Left renal pelvis (tissue), 4 donors: ENCODE measurements around the gene ZC3HAV1L. TPM values are rescaled to one million over a fixed set of nuclear protein-coding genes. Genes with fewer than 3 reads are reported as not detected.
"Not testable (repeated sequence)": the region's sequence is repeated elsewhere in the genome, so short reads cannot be mapped to it uniquely, and the experiment has no call there.

ENCODE experiments used
- DNase-seq, 4 donors: peaks; one replicate each; pipeline ENCODE4 v3.0.0-alpha.2; 2013; ENCODE audit warnings: low read depth in 4 of 4, low spot score in 3 of 4
- polyA plus RNA-seq, 4 donors: library from polyadenylated mRNA; unstranded; fragments of 120-200 nt; gene quantifications; one replicate each; pipeline ENCODE4 v1.2.1, GENCODE V29; 2013; ENCODE audit not compliant: insufficient read length in 4 of 4

ZC3HAV1L gene
- polyA plus RNA-seq, 4 donors = 19.6 to 24.9 (median 21.4) TPM

- DNase-seq = no peak
These were observed 12.8 kb downstream of the ZC3HAV1L start for GRCh38 chr7:139023076-139023475.

DNA sequence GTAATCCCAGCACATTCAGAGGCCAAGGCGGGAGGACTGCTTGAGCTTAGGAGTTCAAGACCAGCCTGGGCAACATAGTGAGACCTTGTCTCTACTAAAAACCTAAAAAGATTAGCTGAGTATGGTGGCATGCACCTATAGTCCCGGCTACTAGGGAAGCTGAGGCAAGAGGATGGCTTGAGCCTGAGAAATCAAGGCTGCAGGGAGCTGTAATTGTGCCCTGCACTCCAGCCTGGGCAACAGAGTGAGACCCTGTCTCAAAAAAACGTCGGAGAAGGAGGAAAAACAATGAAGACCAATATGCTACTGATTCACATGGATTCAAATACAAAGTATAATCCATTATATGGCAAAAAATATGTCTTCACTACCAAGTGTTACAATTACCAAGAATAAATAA, 13.6 kb downstream of the ZC3HAV1L start:
- no peak for DNase-seq

DNA sequence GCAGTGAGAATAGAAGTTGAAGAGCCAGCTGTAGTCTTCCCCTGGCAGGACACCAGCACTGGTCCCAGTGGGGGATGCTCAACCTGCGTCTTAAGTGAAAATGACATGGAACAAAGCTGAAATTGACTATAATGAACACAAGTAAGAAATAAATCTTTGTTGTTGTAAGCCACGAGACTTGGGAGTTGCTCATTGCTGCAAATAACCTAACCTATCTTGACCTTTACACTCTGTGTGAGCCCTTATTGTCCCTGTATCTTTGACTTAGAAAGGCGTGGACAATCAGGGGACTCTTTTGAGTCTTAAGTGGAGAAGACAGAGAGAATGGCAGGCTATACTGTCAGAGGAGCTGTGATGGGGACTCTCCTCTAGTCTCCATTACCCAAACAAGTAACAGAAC, 16.9 kb downstream of the ZC3HAV1L start:
- no peak for DNase-seq

DNA sequence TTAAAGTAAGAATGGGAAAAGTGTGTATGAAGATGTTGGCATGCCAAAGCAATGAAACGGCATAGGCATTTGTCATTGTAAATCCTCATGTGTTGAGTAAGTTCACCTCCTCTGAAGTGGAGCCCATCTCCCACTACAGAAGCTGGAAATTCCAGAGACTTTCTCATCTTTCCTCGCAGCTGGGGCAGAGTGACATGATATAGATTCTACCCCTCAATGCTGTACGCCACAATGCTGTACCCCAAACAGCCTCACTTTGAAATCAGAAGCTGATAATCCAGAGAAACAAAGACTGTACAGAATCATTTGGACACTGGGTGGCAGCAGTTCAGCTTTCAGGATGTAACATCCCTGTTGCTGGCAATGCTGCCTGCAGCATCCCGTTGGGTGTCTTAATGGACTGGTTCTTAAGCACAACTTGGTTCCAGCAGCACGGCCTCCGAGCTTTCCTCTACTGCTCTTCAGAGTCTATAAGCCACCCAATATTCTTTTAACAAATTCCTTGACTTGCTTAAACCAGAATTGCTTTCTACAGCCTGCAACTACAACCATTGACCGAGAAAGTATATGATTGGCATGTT, 18.8 kb downstream of the ZC3HAV1L start:
- DNase-seq = peak; percentile 12 to 40 (median 31)

- DNase-seq = no peak
These were observed 24.5 kb downstream of the ZC3HAV1L start for GRCh38 chr7:139011373-139011772.

GRCh38 chr7:139004321-139005090, 31.3 kb downstream of the ZC3HAV1L start:
- DNase-seq = no peak

DNA sequence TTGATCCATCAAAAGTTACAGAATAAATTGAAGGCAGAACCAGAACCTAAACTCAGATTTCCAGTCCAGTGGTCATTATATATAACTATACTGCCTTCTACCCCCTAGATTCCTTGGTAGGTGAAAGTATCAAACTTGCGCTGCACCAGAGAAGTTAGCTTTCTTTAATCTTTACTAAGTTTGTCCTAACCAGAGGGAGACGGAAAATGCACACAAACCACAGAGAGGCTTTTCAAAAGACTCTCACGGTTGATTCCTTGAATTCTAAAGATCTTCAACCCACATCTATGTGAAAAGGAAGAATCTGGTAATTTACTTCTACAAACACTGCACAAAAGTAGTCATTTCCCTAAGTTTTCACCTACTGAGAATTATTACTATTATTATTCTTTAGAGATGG, 36.4 kb downstream of the ZC3HAV1L start:
- no peak for DNase-seq

GRCh38 chr7:138992052-138992531, 43.8 kb downstream of the ZC3HAV1L start:
- no peak for DNase-seq

DNA sequence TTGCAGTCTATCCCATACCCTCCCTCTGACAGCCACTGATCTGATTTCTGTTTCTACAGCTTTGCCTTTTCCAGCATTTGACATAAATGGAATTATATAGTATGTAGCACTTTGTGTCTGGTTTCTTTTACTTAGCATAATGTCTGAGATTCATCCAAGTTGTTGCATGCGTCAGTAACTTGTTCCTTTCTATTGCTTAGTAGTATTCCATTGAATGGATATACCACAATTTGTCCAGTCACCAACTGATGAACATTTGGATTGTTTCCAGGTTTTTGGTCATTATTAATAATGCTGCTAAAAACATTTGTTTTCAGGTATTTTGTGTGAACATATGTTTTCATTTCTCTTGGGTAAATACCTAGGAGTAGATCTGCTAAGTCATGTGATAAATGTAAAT, 48.2 kb downstream of the ZC3HAV1L start:
- DNase-seq = no peak

DNA sequence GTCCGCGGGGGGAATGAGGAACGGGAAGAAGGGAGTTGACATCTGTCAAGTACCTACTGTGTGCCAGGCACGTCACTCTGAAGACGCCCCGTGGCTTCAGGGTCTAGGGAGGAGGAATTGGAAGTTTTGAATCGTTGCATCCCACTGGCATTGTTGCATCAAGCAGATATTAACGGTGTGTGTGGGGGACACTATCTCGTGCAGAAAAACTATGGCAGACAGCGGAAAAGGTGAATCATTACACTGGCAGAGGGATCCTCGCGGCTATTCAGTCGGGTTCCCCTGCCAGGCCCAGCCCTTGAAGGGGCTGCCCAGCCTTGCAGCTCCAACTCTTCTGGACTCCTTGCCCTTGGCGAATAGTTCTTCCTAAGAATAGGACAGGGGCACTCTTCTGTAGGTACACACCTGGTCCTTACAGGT, 53.6 kb downstream of the ZC3HAV1L start:
- no peak for DNase-seq

DNA sequence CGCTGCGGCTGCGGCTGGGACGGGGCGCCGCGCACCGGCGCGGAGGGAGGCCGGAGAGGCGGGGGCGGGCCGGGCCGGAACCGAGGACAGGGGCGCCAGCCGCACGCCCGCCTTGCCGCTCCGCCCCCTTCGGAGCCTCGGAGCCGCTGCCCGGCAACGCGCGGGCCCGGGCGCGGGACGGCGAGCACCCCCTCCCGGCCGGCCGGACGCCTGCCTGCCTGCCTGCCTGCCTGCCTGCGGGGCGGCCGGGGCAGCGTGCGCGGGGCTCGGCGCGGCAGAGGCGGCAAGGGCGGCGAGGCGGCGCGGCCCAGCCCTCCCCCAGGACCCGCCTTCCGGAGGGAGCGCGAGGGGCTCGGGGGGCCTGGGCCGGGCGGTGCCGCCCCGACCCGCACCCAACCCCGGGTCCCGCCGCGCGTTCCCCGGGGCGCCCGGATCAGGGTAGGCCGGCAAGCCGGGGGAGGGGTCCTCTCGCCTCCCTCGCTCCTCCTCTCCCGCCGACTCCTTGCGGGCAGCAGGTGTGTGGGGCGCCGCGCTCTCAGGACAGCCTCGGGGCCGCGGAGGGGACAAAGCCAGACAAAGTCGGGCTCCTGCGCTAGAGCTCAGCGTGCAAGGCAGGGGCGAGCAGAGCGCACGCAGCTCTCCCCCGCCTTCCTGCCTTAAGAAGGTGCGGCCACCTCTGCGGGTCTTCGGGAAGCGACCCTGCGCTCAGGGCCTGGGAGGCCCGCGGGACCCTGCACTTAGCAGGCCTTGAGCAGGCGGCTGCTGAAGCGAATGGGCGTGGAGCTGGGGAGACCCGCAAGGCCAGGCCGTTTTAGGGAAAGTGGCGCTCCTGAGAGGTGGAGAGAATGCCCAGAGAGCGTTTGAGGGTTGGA, 54.3 kb downstream of the ZC3HAV1L start, which contains the start of gene KIAA1549:
KIAA1549 (minus strand) TSS at position 58 of the 872 bp plus-strand sequence. CDS start 120 bp downstream, outside the sequence.
- peak in 1 of 4 donors; percentile 48 for DNase-seq

DNA sequence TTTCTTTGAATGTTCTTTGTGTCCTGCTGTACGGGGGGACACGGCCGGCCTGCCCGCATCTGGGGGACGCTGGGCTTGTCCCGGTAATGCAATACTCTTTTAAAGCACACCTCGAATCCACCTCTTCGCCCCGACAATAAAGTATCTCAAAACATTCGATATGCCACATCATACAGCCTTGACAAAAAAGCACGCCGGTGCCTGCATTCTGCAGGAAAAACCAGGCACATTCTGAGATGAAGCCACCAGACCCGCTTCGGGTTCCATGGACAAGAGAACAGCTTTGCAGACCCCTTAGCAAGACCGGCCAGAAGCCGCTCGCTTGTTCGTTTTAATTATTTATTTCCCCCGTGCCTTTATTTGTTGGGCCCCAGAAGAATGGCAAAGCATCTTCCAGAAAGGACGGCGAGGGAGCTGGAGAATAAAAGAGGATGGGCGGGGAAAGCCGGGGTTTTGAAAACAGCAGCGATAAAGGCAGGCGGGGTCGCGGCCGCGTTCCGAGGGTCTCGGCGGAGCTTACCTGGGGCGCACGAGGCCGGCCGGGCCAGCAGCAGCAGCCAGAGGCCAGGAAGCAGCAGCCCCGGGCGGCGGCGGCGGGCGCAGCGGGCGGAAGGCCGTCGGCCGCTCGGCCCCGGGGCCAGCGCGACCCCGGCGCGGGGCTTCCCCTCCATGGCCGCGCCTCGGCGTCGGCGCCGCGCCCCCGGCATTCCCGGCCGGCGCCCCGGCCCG, 55.1 kb downstream of the ZC3HAV1L start:
- no peak for DNase-seq

DNA sequence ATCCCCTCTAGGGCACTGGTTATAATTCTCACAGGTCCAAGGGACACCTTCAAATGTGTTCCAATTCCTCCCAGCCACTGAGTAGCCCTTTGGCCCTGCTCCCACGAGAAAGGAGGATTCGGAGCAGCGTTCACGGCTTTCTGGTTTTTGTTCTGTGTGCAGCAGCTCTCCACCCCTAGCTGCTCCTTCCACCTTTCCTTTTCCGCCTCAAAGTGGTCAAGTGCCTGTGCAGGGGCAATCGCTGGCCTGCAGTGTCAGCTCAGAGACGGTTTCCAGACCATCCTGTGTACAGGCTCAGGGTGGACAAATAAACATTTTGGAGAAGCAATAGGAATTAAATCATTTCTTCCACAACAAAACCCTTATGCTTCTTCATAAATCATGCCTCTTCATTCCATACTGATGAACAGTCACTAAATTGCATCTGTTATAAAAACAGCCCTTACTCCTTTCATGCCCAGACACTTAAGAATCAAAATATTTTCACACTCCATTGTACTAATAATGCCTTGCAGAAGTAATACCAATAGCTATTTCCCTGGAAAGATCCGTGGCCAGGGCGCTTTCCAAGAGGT, 55.8 kb downstream of the ZC3HAV1L start:
- DNase-seq = no peak

DNA sequence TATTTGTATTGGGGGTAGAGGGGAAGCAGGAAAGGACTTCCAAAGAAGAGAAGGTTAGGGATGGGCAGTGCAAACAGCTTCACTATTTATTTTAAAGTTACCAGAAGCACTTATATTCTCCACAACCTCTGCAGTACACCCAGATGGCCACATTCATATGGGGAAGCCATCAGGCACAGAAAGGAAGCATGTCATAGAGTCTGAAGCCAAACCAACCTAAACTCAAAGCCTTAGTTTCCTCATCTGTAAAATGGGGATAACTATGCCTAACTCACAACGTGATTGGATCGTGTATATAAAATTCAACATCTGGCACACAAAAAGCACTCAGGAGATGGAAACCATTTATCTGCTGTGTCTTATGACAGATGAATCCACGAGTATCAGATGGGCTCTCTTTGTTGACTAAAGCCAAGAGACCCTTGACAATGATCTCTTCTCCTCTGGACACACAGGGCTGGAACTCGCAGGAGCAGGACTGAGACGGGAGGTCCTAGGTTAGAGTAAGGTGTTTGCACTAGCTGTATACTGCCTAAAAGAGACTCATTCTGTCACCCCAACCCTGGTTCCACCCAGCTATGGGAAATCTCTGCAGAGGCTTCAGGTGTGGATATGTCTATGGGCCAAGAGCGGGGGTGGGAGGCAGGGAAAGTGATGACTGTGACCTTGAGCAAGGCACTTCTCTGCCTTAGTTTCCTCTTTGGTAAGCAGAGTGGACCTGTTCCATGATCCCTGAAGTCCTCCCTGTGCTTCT, 56.4 kb downstream of the ZC3HAV1L start:
- no peak for DNase-seq

DNA sequence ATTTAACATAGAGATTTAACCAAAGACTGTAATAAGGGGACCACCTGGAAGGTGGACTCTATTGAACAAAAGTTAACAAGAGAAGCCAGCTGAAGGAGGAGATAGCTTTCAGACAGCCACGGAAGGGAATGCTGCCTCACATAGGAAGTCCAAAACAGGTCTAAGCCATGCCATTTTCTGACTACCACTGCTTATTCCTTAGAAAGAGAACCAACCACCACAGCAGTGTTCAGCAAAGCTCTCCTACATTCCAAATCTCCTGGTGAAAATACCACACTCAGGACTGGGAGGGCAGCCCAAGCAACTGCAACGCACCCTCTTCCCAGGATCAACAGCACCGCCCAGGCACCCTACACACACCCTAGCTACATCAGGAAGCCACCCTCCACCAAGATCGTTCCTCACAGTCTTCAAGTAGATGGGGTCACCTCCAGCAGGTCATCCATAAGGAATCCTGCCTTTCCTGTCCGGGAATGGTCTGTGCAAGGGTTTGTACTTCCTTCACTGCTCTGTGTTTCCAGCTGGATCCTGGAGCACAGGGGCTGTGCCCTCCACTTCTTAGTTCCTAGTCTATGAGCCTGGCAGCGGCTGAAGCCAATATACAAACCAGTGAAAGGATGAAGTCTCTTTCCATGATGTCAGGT, 57.2 kb downstream of the ZC3HAV1L start:
- DNase-seq = no peak

DNA sequence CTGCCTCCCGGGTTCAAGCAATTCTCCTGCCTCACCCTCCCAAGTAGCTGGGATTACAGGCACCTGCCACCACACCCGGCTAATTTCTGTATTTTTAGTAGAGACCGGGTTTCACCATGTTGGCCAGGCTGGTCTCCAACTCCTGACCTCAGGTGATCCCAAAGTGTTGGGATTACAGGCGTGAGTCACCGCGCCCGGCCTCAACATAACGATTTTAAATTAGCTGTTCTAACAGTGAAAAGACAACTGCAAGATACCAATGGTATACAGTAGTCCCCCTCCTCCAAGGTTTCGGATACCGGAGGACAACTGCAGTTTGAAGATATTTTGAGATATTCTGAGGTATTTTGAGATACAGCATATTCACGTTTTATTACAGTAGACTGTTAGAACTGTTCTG, 59.7 kb downstream of the ZC3HAV1L start:
- not testable (repeated sequence) for DNase-seq
